Lower leg skin (tissue), 3 donors: Measurements from ENCODE around the gene FAM171A1.

ENCODE experiments used
- CTCF ChIP-seq, 3 donors: fragments of 450-650 bp; IDR thresholded peaks; one replicate each; pipeline ENCODE4 v1.5.1; 2016; ENCODE audit warnings: antibody characterized with exemption in 3 of 3, mild to moderate bottlenecking in 3 of 3, moderate library complexity in 2 of 3
- POLR2A ChIP-seq, 2 donors: fragments of 450-650 bp; IDR thresholded peaks; one replicate each; pipeline ENCODE4 v1.6.1; 2016 to 2017; ENCODE audit warnings: antibody characterized with exemption in 2 of 2, mild to moderate bottlenecking in 1 of 2, moderate library complexity in 1 of 2

GRCh38 chr10:15334650-15335323, 36.3 kb downstream of the FAM171A1 start:
- TF ChIP-seq CTCF (IDR thresholded peaks at IDR 0.05) (no peak), POLR2A (IDR thresholded peaks at IDR 0.05) (no peak)
